GM12801 (cell line): ENCODE data around the gene MYOM1.

ENCODE experiments used
- CTCF ChIP-seq: IDR thresholded peaks from one replicate; pipeline ENCODE4 v1.5.1; 2011; ENCODE audit warnings: control low read depth; ENCODE audit not compliant: insufficient read length; ENCODE audit errors: extremely low read depth

The MYOM1 gene

GRCh38 chr18:3234457-3234856, 14.7 kb upstream of the MYOM1 start:
- no peak for TF ChIP-seq CTCF

- no peak for TF ChIP-seq CTCF
Measured at GRCh38 chr18:3233433-3234168, 13.8 kb upstream of the MYOM1 start.

- TF ChIP-seq CTCF = no peak
Measured at GRCh38 chr18:3233004-3233403, 13.2 kb upstream of the MYOM1 start.

GRCh38 chr18:3230401-3231334, 10.9 kb upstream of the MYOM1 start:
- no peak for TF ChIP-seq CTCF

- TF ChIP-seq CTCF = no peak
Measured at GRCh38 chr18:3226048-3226447, 6.3 kb upstream of the MYOM1 start.

GRCh38 chr18:3225588-3225987, 5.8 kb upstream of the MYOM1 start:
- TF ChIP-seq CTCF = no peak

- no peak for TF ChIP-seq CTCF
Measured at GRCh38 chr18:3224223-3224622, 4.5 kb upstream of the MYOM1 start.
